Prostate gland (tissue), 2 donors: ENCODE data around the gene MOCS1. TPM values are rescaled to one million over a fixed set of nuclear protein-coding genes. Genes with fewer than 3 reads are reported as not detected.

Source experiments
- DNase-seq: peaks from one replicate; pipeline ENCODE4 v3.0.0-alpha.2; 2019; ENCODE audit warnings: low spot score
- H3K27ac ChIP-seq, 2 donors: fragments of 200-600 bp; sonication (generic); 2 replicates each; pipeline ENCODE4 v1.5.1; 2017 to 2019
- H3K27me3 ChIP-seq: fragments of 200-600 bp; sonication (generic); replicated peaks from 2 replicates; pipeline ENCODE4 v1.5.1; 2019; ENCODE audit not compliant: insufficient read depth
- H3K36me3 ChIP-seq, 2 donors: fragments of 200-600 bp; sonication (generic); 1 replicate in 1 of 2; 2 replicates in 1 of 2; pipeline versions ENCODE4 v1.5.1 to v1.8.1; 2017 to 2019
- H3K4me1 ChIP-seq: fragments of 200-600 bp; sonication (generic); replicated peaks from 2 replicates; pipeline ENCODE4 v1.5.1; 2019
- H3K4me3 ChIP-seq, 2 donors: fragments of 200-600 bp; sonication (generic); 2 replicates each; pipeline ENCODE4 v1.5.1; 2017 to 2019
- H3K9me3 ChIP-seq: fragments of 200-600 bp; sonication (generic); 2 replicates; pipeline ENCODE4 v1.5.1; 2017
- POLR2A ChIP-seq: fragments of 450-650 bp; IDR thresholded peaks from one replicate; pipeline ENCODE4 v1.6.1; 2016; ENCODE audit warnings: antibody characterized with exemption, mild to moderate bottlenecking
- POLR2AphosphoS5 ChIP-seq: sonication (generic); formaldehyde crosslinking; IDR thresholded peaks from one replicate; pipeline ENCODE4 v1.6.1; 2017; ENCODE audit warnings: antibody characterized with exemption
- WGBS: methylation state at CpG from one replicate; pipeline ENCODE4 v1.1.5; 2018; 5-methylcytosine and 5-hydroxymethylcytosine counted together
- intact Hi-C: fragments of 100-400 bp; cut with DNase I; formaldehyde crosslinking; loops from one replicate; pipeline ENCODE4 v1.14.2; 2022
- total RNA-seq, 2 donors: library from RNA; depleted of rRNA; stranded (reverse); fragments of >200 nt; gene quantifications; one replicate each; pipeline ENCODE4 v1.1.0, GENCODE V29; 2016
- TF ChIP-seq, protein P1 (sequence below), 4 experiments: fragments of 200-600 bp in 2 of 4; fragments of 450-650 bp in 2 of 4; sonication (generic) in 2 of 4; IDR thresholded peaks; 1 replicate in 3 of 4; 2 replicates in 1 of 4; pipeline ENCODE4 v1.5.1; 2016 to 2019; ENCODE audit warnings: antibody characterized with exemption in 4 of 4, mild to moderate bottlenecking in 2 of 4, moderate library complexity in 2 of 4

The MOCS1 gene
- total RNA-seq, 2 donors from 2014 or later: 7.2 to 19.8 TPM

DNA sequence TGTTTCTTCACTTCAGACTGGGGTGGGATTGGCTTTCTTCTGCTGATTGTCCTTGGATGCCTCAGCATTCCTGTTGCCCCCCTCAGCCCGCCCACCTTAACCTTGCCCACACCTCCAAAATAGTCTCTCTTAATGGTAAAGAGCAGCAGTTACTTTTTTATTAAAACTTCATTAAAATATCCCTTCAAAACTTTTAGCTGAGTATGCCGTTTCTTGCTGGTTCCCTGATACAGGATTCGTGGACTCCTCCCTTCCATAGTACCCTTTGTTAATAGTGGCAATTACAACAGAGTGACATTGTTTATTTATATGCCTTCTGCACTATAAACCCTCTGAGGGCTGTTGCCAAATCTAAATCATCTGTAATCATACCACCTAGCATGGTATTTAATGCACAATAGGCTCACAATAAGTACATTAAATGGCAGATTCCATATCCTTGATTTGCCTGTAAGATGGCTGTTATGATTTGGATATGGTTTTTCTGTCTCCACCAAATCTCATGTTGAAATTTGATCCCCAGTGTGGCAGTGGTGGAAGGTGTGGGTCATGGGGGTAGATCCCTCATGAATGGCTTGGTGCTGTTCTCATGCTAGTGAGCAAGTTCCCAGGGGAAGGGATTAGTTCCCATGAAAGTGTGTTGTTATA lies 3.5 kb upstream of the MOCS1 start:
- 76% methylated on average over 3 of the region's 3 CpGs for WGBS
- H3K4me3 ChIP-seq: no peak overlapping the region
- intact Hi-C loops: no loop called here
- H3K36me3 ChIP-seq: no peaks in the 10 kb centered on the region
- no peaks in the 10 kb centered on the region for H3K27me3 ChIP-seq
- no peak overlapping the region for H3K27ac ChIP-seq
- TF ChIP-seq POLR2AphosphoS5 (no peak), POLR2A (no peak)
- TF ChIP-seq, protein P1, sequence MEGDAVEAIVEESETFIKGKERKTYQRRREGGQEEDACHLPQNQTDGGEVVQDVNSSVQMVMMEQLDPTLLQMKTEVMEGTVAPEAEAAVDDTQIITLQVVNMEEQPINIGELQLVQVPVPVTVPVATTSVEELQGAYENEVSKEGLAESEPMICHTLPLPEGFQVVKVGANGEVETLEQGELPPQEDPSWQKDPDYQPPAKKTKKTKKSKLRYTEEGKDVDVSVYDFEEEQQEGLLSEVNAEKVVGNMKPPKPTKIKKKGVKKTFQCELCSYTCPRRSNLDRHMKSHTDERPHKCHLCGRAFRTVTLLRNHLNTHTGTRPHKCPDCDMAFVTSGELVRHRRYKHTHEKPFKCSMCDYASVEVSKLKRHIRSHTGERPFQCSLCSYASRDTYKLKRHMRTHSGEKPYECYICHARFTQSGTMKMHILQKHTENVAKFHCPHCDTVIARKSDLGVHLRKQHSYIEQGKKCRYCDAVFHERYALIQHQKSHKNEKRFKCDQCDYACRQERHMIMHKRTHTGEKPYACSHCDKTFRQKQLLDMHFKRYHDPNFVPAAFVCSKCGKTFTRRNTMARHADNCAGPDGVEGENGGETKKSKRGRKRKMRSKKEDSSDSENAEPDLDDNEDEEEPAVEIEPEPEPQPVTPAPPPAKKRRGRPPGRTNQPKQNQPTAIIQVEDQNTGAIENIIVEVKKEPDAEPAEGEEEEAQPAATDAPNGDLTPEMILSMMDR (IDR thresholded peaks at IDR 0.05): no peak
- no peaks in the 10 kb centered on the region for H3K9me3 ChIP-seq
- no peaks in the 10 kb centered on the region for H3K4me1 ChIP-seq
- no peak for DNase-seq

DNA sequence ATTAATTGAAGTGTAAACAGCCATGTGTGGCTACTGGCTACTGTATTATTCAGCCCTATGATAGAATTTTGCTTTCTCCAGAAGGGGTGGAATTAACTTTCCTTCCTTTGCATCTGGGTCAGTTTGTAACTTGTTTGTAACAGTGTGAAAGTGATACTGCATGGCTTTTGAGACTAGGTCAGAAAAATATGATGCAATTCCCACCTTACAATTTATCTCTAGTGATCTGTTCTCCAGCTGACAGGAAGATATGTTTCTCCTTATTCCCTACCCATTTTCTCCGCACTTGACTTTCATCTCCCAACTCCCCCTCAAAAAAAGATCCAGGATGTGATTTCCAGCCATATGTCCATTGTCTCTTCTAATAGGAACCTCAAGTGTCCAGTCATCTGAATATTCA lies 2.6 kb upstream of the MOCS1 start:
- Histone ChIP-seq H3K4me3 (no peak overlapping the region), H3K27ac (no peak overlapping the region), H3K9me3 (no peaks in the 10 kb centered on the region), H3K27me3 (no peaks in the 10 kb centered on the region), H3K36me3 (no peaks in the 10 kb centered on the region), H3K4me1 (no peaks in the 10 kb centered on the region)
- DNase-seq: no peak
- WGBS: 98% methylated on average over 1 of the region's 1 CpG
- TF ChIP-seq POLR2AphosphoS5 (no peak), POLR2A (no peak)
- TF ChIP-seq, protein P1 (IDR thresholded peaks at IDR 0.05): no peak
- intact Hi-C loops: no loop called here

DNA sequence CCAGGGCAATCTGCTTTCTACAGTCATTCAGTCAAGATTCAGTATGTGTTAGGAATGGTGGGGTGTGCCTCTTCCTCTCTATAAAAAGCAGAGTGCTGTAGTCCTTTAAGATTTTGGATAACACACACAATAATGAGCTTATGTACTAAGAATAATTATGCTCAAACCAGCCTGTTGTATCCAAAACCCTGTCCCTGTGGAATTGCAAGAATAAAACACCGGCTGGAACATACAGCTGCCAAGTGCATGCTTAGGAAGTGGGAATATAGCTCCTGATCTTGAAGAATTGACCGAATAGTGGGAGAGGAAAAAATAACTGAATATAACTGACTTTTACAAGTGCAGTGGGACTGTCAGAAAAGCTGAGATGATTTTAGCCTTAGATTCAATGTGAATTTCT lies 979 bp upstream of the MOCS1 start:
- WGBS: 77% methylated on average over 2 of the region's 2 CpGs
- H3K4me3 ChIP-seq: no peak overlapping the region
- no peaks in the 10 kb centered on the region for H3K4me1 ChIP-seq
- DNase-seq: no peak
- no peaks in the 10 kb centered on the region for H3K9me3 ChIP-seq
- H3K27me3 ChIP-seq: no peaks in the 10 kb centered on the region
- H3K36me3 ChIP-seq: no peaks in the 10 kb centered on the region
- no peak overlapping the region for H3K27ac ChIP-seq
- TF ChIP-seq POLR2A (no peak), POLR2AphosphoS5 (no peak)
- TF ChIP-seq, protein P1 (IDR thresholded peaks at IDR 0.05): no peak
- intact Hi-C loops: no loop called here

DNA sequence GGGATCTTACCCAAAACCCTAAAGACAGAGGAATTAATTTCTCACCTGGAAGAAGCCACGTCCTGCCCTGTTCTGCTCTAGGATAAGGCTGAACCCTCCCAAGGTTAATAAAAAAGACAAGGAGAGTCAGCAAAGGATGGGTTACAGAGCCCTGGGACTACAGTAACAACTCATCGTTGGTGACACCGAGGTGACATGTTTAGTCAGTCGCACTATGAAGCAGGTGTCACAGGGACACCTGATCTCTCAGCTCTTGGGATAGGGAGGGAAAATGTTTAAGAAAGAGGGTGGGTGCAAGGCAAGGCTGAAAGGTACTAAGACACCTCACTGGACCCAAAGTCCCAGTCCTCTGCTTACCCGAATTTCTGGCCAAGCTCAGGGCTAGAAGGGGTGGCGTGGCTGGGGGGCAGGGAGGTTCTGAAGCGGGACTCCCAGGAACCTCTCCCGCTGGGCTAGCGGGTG lies 562 bp downstream of the MOCS1 start:
- Histone ChIP-seq H3K4me3 (peak overlapping the region; percentile 57 to 59), H3K4me1 (no peaks in the 10 kb centered on the region), H3K9me3 (no peaks in the 10 kb centered on the region), H3K36me3 (no peaks in the 10 kb centered on the region), H3K27me3 (no peaks in the 10 kb centered on the region), H3K27ac (peak overlapping the region; percentile 63 to 74)
- intact Hi-C loops: no loop called here
- no peak for TF ChIP-seq POLR2A
- TF ChIP-seq, protein P1 (IDR thresholded peaks at IDR 0.05): no peak
- no peak for TF ChIP-seq POLR2AphosphoS5
- no peak for DNase-seq
- WGBS: 19% methylated on average over 9 of the region's 9 CpGs

DNA sequence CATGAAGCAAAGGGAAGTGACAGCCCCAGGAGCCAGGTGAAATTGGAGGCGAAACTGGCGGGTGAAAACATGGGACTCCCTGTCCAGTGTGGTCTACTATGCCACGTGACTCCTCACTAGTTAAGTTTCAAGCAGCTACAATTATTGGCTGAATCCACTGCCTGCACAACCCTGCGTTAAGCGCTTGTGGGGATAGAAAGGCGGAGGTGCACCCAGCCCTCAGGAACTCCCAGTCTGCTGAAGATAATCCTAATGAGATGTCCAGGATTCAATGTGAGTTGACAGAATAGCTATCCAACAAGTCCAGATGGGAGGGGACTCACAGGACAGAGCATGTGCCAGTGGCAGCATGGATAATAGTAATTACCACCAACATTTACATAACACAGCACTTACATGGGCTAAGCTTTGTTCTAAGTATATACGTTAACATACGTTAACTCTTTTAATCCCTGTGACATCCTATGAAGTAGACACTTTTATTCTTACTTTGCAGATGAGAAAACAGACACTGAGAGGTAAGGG lies 1.8 kb downstream of the MOCS1 start:
- no peak for DNase-seq
- Histone ChIP-seq H3K9me3 (no peaks in the 10 kb centered on the region), H3K4me3 (no peak overlapping the region), H3K27ac (no peak overlapping the region), H3K36me3 (no peaks in the 10 kb centered on the region), H3K27me3 (no peaks in the 10 kb centered on the region), H3K4me1 (no peaks in the 10 kb centered on the region)
- intact Hi-C loops: no loop called here
- WGBS: 86% methylated on average over 8 of the region's 8 CpGs
- TF ChIP-seq POLR2A (no peak), POLR2AphosphoS5 (no peak)
- TF ChIP-seq, protein P1 (IDR thresholded peaks at IDR 0.05): no peak
